Activated CD4-positive, alpha-beta T cell treated with anti-CD3 and anti-CD28 coated beads, Interleukin-2, amount 10 ng/mL, durations not matched to agents 24 days and 14 days (primary cell): ENCODE results near the gene AGR3. TPM values are rescaled to one million over a fixed set of nuclear protein-coding genes. Genes with fewer than 3 reads are reported as not detected.

Experiments used
- total RNA-seq: library from RNA; stranded (reverse); gene quantifications from 2 replicates; pipeline ENCODE4 v1.2.3, GENCODE V29; 2022

AGR3 gene
- total RNA-seq, 1 donor from 2014 or later, result not detected

Other genes starting within 250 kb of the AGR3 start
- 8.0 and 8.7 TPM in 2 replicates for gene ANKMY2, start 236.2 kb downstream of the AGR3 start, total RNA-seq
- 104 and 113 TPM in 2 replicates for gene BZW2, start 235.8 kb downstream of the AGR3 start, total RNA-seq
- 0.91 and 1.1 TPM in 2 replicates for gene TSPAN13, start 128.2 kb downstream of the AGR3 start, total RNA-seq
- gene AGR2, start 77.0 kb downstream of the AGR3 start, total RNA-seq, result not detected in 2 replicates